Activated B cell treated with CpG ODN at 0.5 μM for 24 hours (primary cell): Measurements from ENCODE around the gene LDLRAD4. TPM values are rescaled to one million over a fixed set of nuclear protein-coding genes. Genes with fewer than 3 reads are reported as not detected.

ENCODE experiments used
- ATAC-seq: fragments of 200-7000 bp; cut with Tn5 transposase; one replicate; pipeline ENCODE4 v1.10.0; 2021; ENCODE audit warnings: low read depth, mild to moderate bottlenecking, moderate library complexity
- CTCF ChIA-PET: fragments of 350-600 bp; sonication (Branson Sonifier 250); formaldehyde crosslinking; loops from one replicate; lab custom pipeline; 2021; ENCODE audit warnings: antibody characterized with exemption; lab: Charles Lee
- POLR2A ChIA-PET: fragments of 350-600 bp; sonication (Branson Sonifier 250); formaldehyde crosslinking; loops from one replicate; lab custom pipeline; 2021; ENCODE audit warnings: antibody characterized with exemption; lab: Charles Lee
- DNase-seq: peaks from one replicate; pipeline ENCODE4 v3.0.0; 2022
- H3K27ac Mint-ChIP-seq: one replicate; pipeline ENCODE4 v1.8.0; 2020; ENCODE audit warnings: mixed read lengths
- H3K27me3 Mint-ChIP-seq: one replicate; pipeline ENCODE4 v1.8.0; 2021; ENCODE audit warnings: mixed read lengths
- H3K36me3 Mint-ChIP-seq: one replicate; pipeline ENCODE4 v1.8.0; 2021; ENCODE audit warnings: low read depth, mixed read lengths
- H3K4me1 Mint-ChIP-seq: one replicate; pipeline ENCODE4 v1.8.0; 2021; ENCODE audit warnings: mixed read lengths
- H3K4me3 Mint-ChIP-seq: one replicate; pipeline ENCODE4 v1.8.0; 2020; ENCODE audit warnings: mild to moderate bottlenecking, mixed read lengths
- H3K9me3 Mint-ChIP-seq: one replicate; pipeline ENCODE4 v1.8.0; 2020; ENCODE audit warnings: mixed read lengths
- intact Hi-C: fragments of 100-400 bp; cut with micrococcal nuclease; formaldehyde crosslinking; loops from one replicate; pipeline ENCODE4 v1.15.1; 2024
- total RNA-seq: library from RNA; stranded (reverse); gene quantifications from 2 replicates; pipeline ENCODE4 v1.2.3, GENCODE V29; 2022
- TF ChIP-seq, protein P1 (sequence below): fragments of 200-600 bp; IDR thresholded peaks from one replicate; pipeline ENCODE4 v1.8.0; 2022; ENCODE audit warnings: antibody characterized with exemption, mild to moderate bottlenecking

Gene LDLRAD4
- total RNA-seq, 1 donor from 2014 or later = 66.9 TPM

DNA sequence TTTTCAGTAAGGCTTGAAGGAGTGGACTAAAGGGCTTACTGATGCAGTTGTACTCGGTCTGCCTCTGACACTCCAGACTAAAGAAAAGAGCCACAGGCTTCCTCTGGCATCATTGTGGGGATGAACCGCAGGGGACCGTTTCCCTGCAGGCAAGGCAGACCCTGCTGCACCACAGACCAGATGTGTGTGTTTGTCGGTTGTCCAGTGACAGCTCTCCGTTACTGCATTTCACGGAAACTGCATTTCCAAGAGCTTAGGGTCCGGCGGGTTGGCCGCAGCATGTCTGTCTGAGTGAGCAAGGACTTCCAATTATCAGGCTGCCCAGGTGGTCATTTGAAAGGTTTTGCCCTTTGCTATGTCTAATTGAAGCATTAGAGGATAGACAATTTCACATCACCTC, 409.7 kb downstream of the LDLRAD4 start:
- TF ChIP-seq, protein P1, sequence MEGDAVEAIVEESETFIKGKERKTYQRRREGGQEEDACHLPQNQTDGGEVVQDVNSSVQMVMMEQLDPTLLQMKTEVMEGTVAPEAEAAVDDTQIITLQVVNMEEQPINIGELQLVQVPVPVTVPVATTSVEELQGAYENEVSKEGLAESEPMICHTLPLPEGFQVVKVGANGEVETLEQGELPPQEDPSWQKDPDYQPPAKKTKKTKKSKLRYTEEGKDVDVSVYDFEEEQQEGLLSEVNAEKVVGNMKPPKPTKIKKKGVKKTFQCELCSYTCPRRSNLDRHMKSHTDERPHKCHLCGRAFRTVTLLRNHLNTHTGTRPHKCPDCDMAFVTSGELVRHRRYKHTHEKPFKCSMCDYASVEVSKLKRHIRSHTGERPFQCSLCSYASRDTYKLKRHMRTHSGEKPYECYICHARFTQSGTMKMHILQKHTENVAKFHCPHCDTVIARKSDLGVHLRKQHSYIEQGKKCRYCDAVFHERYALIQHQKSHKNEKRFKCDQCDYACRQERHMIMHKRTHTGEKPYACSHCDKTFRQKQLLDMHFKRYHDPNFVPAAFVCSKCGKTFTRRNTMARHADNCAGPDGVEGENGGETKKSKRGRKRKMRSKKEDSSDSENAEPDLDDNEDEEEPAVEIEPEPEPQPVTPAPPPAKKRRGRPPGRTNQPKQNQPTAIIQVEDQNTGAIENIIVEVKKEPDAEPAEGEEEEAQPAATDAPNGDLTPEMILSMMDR = no peak
- Mint-ChIP-seq H3K36me3 (peaks cover 43% of the 10 kb centered on the region), H3K4me1 (peaks cover 24% of the 10 kb centered on the region), H3K27ac (no peak overlapping the region), H3K4me3 (no peak overlapping the region), H3K9me3 (no peaks in the 10 kb centered on the region), H3K27me3 (no peaks in the 10 kb centered on the region)
- intact Hi-C loops = no loop called here
- DNase-seq (no peak), ATAC-seq (no peak)
- POLR2A ChIA-PET = interaction anchor here (0.6 to 3.8 kb wide), 5 partner anchors 15 to 70 kb away, joined by 3 to 33 read pairs (median 16); no protein-coding TSS in a partner anchor
- CTCF ChIA-PET = interaction anchor here (2.0 to 3.9 kb wide), 5 partner anchors 13 to 90 kb away, joined by 10 to 121 read pairs (median 11); no protein-coding TSS in a partner anchor

- peak; percentile 95 for ATAC-seq
- Mint-ChIP-seq H3K27ac (peak overlapping the region; percentile 63), H3K27me3 (no peaks in the 10 kb centered on the region), H3K9me3 (no peaks in the 10 kb centered on the region), H3K4me3 (peak overlapping the region; percentile 17), H3K36me3 (peaks cover 36% of the 10 kb centered on the region), H3K4me1 (peaks cover 24% of the 10 kb centered on the region)
- intact Hi-C loops = loop anchor here (1.0 kb wide), 7 partner anchors 18 to 471 kb away; partner anchors contain the start of genes FAM210A and RNMT
- POLR2A ChIA-PET = interaction anchor here (0.8 to 3.8 kb wide), 10 partner anchors 15 to 72 kb away, joined by 3 to 33 read pairs (median 6); no protein-coding TSS in a partner anchor
- DNase-seq = no peak
- CTCF ChIA-PET = interaction anchor here (0.6 to 3.9 kb wide), 18 partner anchors 15 to 915 kb away, joined by 3 to 121 read pairs (median 6); no protein-coding TSS in a partner anchor
- TF ChIP-seq, protein P1 = peak; percentile 68
Measured at GRCh38 chr18:13629841-13630715, 411.5 kb downstream of the LDLRAD4 start.

- peaks cover 39% of the 10 kb centered on the region for H3K36me3 Mint-ChIP-seq
- CTCF ChIA-PET = interaction anchor here (1.1 to 2.3 kb wide), 5 partner anchors 45 to 471 kb away, joined by 3 to 10 read pairs (median 5); no protein-coding TSS in a partner anchor
- no peak overlapping the region for H3K27ac Mint-ChIP-seq
- H3K27me3 Mint-ChIP-seq = no peaks in the 10 kb centered on the region
- ATAC-seq (no peak), DNase-seq (no peak)
- intact Hi-C loops = loop anchor here (1.0 kb wide), 7 partner anchors 18 to 471 kb away; partner anchors contain the start of genes FAM210A and RNMT
- H3K4me3 Mint-ChIP-seq = no peak overlapping the region
- H3K9me3 Mint-ChIP-seq = no peaks in the 10 kb centered on the region
- TF ChIP-seq, protein P1 = no peak
- peaks cover 24% of the 10 kb centered on the region for H3K4me1 Mint-ChIP-seq
- POLR2A ChIA-PET = interaction anchor here (3.8 kb wide), 1 partner anchor 18 kb away, joined by 33 read pairs; no protein-coding TSS in a partner anchor
Measured at GRCh38 chr18:13630716-13631268, 412.2 kb downstream of the LDLRAD4 start.

- Mint-ChIP-seq H3K36me3 (peaks cover 28% of the 10 kb centered on the region), H3K4me1 (peaks cover 16% of the 10 kb centered on the region), H3K27ac (no peak overlapping the region), H3K27me3 (no peaks in the 10 kb centered on the region), H3K9me3 (no peaks in the 10 kb centered on the region), H3K4me3 (no peak overlapping the region)
- ChIA-PET POLR2A (interaction anchor here (0.9 kb wide), 1 partner anchor 22 kb away, joined by 3 read pairs; no protein-coding TSS in a partner anchor), CTCF (interaction anchor here (1.6 to 2.2 kb wide), 2 partner anchors 76 to 418 kb away, joined by 6 to 7 read pairs; no protein-coding TSS in a partner anchor)
- TF ChIP-seq, protein P1 = no peak
- ATAC-seq (no peak), DNase-seq (no peak)
- intact Hi-C loops = no loop called here
Measured at GRCh38 chr18:13633700-13634099, 415.1 kb downstream of the LDLRAD4 start.
